CD14-positive monocyte (primary cell): ENCODE results near the gene UBR1. TPM values are rescaled to one million over a fixed set of nuclear protein-coding genes. Genes with fewer than 3 reads are reported as not detected.

Experiments
- DNase-seq, 3 donors: peaks; one replicate each; pipeline ENCODE4 v3.0.0-alpha.2; 2011 to 2022
- H2AFZ ChIP-seq: 2 replicates; pipeline ENCODE4 v1.6.0; 2012; ENCODE audit warnings: mild to moderate bottlenecking, low read depth, low read length, inconsistent platforms; ENCODE audit not compliant: insufficient read depth, poor library complexity, severe bottlenecking
- H3K27ac ChIP-seq, 2 donors: 1 replicate in 1 of 2; 2 replicates in 1 of 2; pipeline ENCODE4 v1.5.1; 2012 to 2013; ENCODE audit warnings: low read length in 2 of 2, control low read depth in 1 of 2, inconsistent platforms in 1 of 2, low read depth in 1 of 2, mild to moderate bottlenecking in 1 of 2
- H3K27me3 ChIP-seq, 2 donors: one replicate each; pipeline versions ENCODE4 v1.6.0 to v1.6.1; 2011 to 2013; ENCODE audit warnings: low read length in 2 of 2; ENCODE audit not compliant: control insufficient read depth in 2 of 2, insufficient read depth in 2 of 2
- H3K36me3 ChIP-seq, 2 donors: replicated peaks in 1 of 2; 1 replicate in 1 of 2; 2 replicates in 1 of 2; pipeline versions ENCODE4 v1.5.1 to v1.6.1; 2012 to 2013; ENCODE audit warnings: low read length in 2 of 2, control low read depth in 1 of 2, inconsistent platforms in 1 of 2, mild to moderate bottlenecking in 1 of 2; ENCODE audit not compliant: insufficient read depth in 2 of 2, control insufficient read depth in 1 of 2
- H3K4me1 ChIP-seq, 2 donors: 1 replicate in 1 of 2; 2 replicates in 1 of 2; pipeline versions ENCODE4 v1.5.1 to v1.6.1; 2012 to 2013; ENCODE audit warnings: low read length in 2 of 2, control low read depth in 1 of 2, inconsistent platforms in 1 of 2, mild to moderate bottlenecking in 1 of 2, moderate library complexity in 1 of 2; ENCODE audit not compliant: insufficient read depth in 2 of 2, control insufficient read depth in 1 of 2
- H3K4me2 ChIP-seq: replicated peaks from 2 replicates; pipeline ENCODE3; 2012; ENCODE audit warnings: low read length, moderate library complexity, mild to moderate bottlenecking; ENCODE audit not compliant: poor library complexity, severe bottlenecking; ENCODE audit errors: extremely low read depth
- H3K4me3 ChIP-seq, 3 experiments: fragments of 200-600 bp in 1 of 3; sonication (generic) in 1 of 3; replicated peaks in 1 of 3; 1 replicate in 2 of 3; 2 replicates in 1 of 3; pipeline ENCODE4 v1.5.1; 2011 to 2013; ENCODE audit warnings: low read length in 3 of 3, mild to moderate bottlenecking in 3 of 3, control low read depth in 2 of 3, low read depth in 2 of 3, inconsistent platforms in 1 of 3, moderate library complexity in 1 of 3
- H3K79me2 ChIP-seq: 2 replicates; pipeline ENCODE4 v1.6.0; 2012; ENCODE audit warnings: mild to moderate bottlenecking, control low read depth, inconsistent platforms, low read length, moderate library complexity; ENCODE audit not compliant: insufficient read depth
- H3K9ac ChIP-seq: 2 replicates; pipeline ENCODE4 v1.6.0; 2017; ENCODE audit warnings: low read length, mild to moderate bottlenecking; ENCODE audit not compliant: insufficient read depth, poor library complexity, severe bottlenecking
- H3K9me3 ChIP-seq, 2 donors: replicated peaks in 1 of 2; 1 replicate in 1 of 2; 2 replicates in 1 of 2; pipeline versions ENCODE4 v1.5.1 to v1.6.1; 2012 to 2013; ENCODE audit warnings: low read length in 2 of 2, control low read depth in 1 of 2; ENCODE audit not compliant: control insufficient read depth in 1 of 2, insufficient read depth in 1 of 2
- H4K20me1 ChIP-seq: 2 replicates; pipeline ENCODE4 v1.6.0; 2012; ENCODE audit warnings: mild to moderate bottlenecking, low read length, control low read depth, moderate library complexity; ENCODE audit not compliant: insufficient read depth
- H3K27ac Mint-ChIP-seq, 7 donors: one replicate each; pipeline ENCODE4 v1.8.0; 2020; ENCODE audit warnings: mild to moderate bottlenecking in 7 of 7, mixed read lengths in 7 of 7, moderate library complexity in 6 of 7, inconsistent platforms in 2 of 7
- H3K27me3 Mint-ChIP-seq, 3 donors: one replicate each; pipeline ENCODE4 v1.8.0; 2021 to 2022; ENCODE audit warnings: low read depth in 3 of 3, mild to moderate bottlenecking in 3 of 3, mixed read lengths in 3 of 3, moderate library complexity in 3 of 3, inconsistent platforms in 1 of 3
- H3K36me3 Mint-ChIP-seq, 2 donors: one replicate each; pipeline ENCODE4 v1.8.0; 2020; ENCODE audit warnings: mixed read lengths in 2 of 2, inconsistent platforms in 1 of 2, mild to moderate bottlenecking in 1 of 2
- H3K4me1 Mint-ChIP-seq: one replicate; pipeline ENCODE4 v1.8.0; 2020; ENCODE audit warnings: mild to moderate bottlenecking, mixed read lengths
- H3K4me3 Mint-ChIP-seq, 2 donors: one replicate each; pipeline ENCODE4 v1.8.0; 2020; ENCODE audit warnings: mild to moderate bottlenecking in 2 of 2, mixed read lengths in 2 of 2, moderate library complexity in 1 of 2
- H3K9me3 Mint-ChIP-seq, 7 donors: one replicate each; pipeline ENCODE4 v1.8.0; 2020 to 2022; ENCODE audit warnings: mixed read lengths in 7 of 7, mild to moderate bottlenecking in 6 of 7, moderate library complexity in 6 of 7, inconsistent platforms in 2 of 7
- WGBS: methylation state at CpG from one replicate; pipeline ENCODE4 v1.1.5; 2013; ENCODE audit warnings: missing lambda C conversion rate; ENCODE audit not compliant: insufficient coverage; 5-methylcytosine and 5-hydroxymethylcytosine counted together
- intact Hi-C, 2 donors: fragments of 100-400 bp; cut with micrococcal nuclease; formaldehyde crosslinking; loops; one replicate each; pipeline versions ENCODE4 v1.15.0 to v1.15.1; 2023
- polyA plus RNA-seq, 3 donors: library from polyadenylated mRNA; depleted of rRNA in 1 of 3; unstranded in 2 of 3; stranded (reverse) in 1 of 3; fragments of 300-500 nt in 2 of 3; fragments of >200 nt in 1 of 3; fragmentation: Illumina TruSeq in 2 of 3; gene quantifications; 1 replicate in 2 of 3; 2 replicates in 1 of 3; pipeline ENCODE4 v1.2.3, GENCODE V29; 2012 to 2021
- TF ChIP-seq, protein P1 (sequence below): fragments of 200-600 bp; IDR thresholded peaks from one replicate; pipeline ENCODE4 v1.8.0; 2022; ENCODE audit warnings: antibody characterized with exemption, mild to moderate bottlenecking

UBR1 gene
- polyA plus RNA-seq, 3 donors, result 5.1 to 7.9 (median 6.3) TPM

DNA sequence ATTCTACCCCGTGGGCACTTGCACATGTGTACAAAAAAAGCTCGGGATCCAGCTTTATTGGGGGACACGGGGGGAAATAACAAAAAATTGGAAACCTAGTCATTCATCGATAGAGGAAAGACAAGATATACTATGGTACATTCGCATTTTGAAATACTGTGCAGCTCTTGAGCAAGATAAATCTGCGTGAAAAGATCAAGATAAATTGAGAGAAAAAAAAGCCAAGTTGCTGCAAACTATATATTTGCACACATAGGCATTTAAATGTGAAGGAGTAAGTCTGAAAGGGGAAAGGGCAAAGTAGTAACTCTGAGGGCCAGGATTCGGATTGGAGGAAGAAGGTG, 620 bp upstream of the UBR1 start:
- TF ChIP-seq, protein P1, sequence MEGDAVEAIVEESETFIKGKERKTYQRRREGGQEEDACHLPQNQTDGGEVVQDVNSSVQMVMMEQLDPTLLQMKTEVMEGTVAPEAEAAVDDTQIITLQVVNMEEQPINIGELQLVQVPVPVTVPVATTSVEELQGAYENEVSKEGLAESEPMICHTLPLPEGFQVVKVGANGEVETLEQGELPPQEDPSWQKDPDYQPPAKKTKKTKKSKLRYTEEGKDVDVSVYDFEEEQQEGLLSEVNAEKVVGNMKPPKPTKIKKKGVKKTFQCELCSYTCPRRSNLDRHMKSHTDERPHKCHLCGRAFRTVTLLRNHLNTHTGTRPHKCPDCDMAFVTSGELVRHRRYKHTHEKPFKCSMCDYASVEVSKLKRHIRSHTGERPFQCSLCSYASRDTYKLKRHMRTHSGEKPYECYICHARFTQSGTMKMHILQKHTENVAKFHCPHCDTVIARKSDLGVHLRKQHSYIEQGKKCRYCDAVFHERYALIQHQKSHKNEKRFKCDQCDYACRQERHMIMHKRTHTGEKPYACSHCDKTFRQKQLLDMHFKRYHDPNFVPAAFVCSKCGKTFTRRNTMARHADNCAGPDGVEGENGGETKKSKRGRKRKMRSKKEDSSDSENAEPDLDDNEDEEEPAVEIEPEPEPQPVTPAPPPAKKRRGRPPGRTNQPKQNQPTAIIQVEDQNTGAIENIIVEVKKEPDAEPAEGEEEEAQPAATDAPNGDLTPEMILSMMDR, result no peak
- peaks cover 35 to 46% of the 10 kb centered on the region in 2 donors for H3K4me1 ChIP-seq
- H2AFZ ChIP-seq, result peak overlapping the region; percentile 92
- no peaks in the 10 kb centered on the region for H3K9me3 ChIP-seq
- no peaks in the 10 kb centered on the region for H4K20me1 ChIP-seq
- no peaks in the 10 kb centered on the region for H3K27me3 Mint-ChIP-seq
- intact Hi-C loops, result loop anchor here (2.0 to 5.0 kb wide), 3 partner anchors 20 to 81 kb away; partner anchors contain the start of gene CCNDBP1 (in 1 of the 2)
- H3K27ac ChIP-seq, result peak overlapping the region; percentile 80 to 96
- H3K4me2 ChIP-seq, result peak overlapping the region; percentile 95
- H3K27me3 ChIP-seq, result no peaks in the 10 kb centered on the region
- peaks cover 45% of the 10 kb centered on the region for H3K79me2 ChIP-seq
- DNase-seq, result no peak
- 0% methylated on average over 1 of the region's 7 CpGs for WGBS
- peaks cover 5 to 15% of the 10 kb centered on the region in 2 donors for H3K36me3 Mint-ChIP-seq
- H3K4me1 Mint-ChIP-seq, result peaks cover 41% of the 10 kb centered on the region
- peaks cover 0 to 2% (median 0%) of the 10 kb centered on the region in 7 donors for H3K9me3 Mint-ChIP-seq
- H3K4me3 ChIP-seq, result peak overlapping the region; percentile 79 to 94 (median 82)
- peaks cover 0 to 6% of the 10 kb centered on the region in 2 donors for H3K36me3 ChIP-seq
- peak overlapping the region; percentile 96 to 99 (median 99) for H3K27ac Mint-ChIP-seq
- peak overlapping the region; percentile 98 for H3K4me3 Mint-ChIP-seq
- peak overlapping the region; percentile 76 for H3K9ac ChIP-seq

DNA sequence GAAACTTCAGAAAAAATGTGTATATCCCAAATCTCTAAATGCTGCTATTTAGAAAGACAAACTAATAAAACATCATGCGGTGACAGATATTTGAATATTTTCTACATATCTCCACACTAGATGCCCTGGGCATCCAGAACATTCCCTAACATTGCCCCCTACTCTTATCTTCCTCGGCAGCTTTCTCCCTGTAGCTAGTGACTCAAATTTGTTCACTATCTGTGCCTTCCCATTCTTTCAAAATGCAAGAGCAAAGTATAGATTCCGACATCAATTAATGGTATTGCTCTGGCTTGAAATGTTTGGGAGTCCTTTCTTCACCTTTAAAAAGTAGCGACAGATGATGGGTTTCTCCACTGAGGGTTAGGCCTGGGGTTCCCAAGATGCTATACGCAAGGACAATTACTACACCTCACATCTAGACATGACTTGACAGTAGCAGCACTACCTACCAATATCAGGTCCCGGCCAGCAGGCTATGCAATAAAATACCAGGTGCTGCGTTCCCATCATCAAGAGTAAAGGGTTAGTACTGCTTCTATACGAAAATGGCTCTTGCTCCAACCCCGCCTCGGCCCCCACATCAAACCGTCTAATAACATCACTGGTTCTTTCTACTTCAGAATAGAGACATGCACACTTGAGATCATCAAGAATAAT, 631 bp downstream of the UBR1 start:
- peaks cover 3 to 18% of the 10 kb centered on the region in 2 donors for H3K36me3 ChIP-seq
- peak overlapping the region; percentile 92 for H2AFZ ChIP-seq
- Mint-ChIP-seq H3K4me3 (peak overlapping the region; percentile 98), H3K27me3 (no peaks in the 10 kb centered on the region), H3K36me3 (peaks cover 16 to 27% of the 10 kb centered on the region in 2 donors), H3K9me3 (peaks cover 0 to 2% (median 0%) of the 10 kb centered on the region in 7 donors), H3K27ac (peak overlapping the region; percentile 96 to 99 (median 99)), H3K4me1 (peaks cover 42% of the 10 kb centered on the region)
- peak overlapping the region; percentile 76 for H3K9ac ChIP-seq
- TF ChIP-seq, protein P1, result no peak
- intact Hi-C loops, result loop anchor here (5.0 kb wide), 2 partner anchors 42 to 82 kb away; partner anchors contain the start of gene CCNDBP1 (in 1 of the 2)
- peaks cover 35 to 46% of the 10 kb centered on the region in 2 donors for H3K4me1 ChIP-seq
- H3K79me2 ChIP-seq, result peaks cover 55% of the 10 kb centered on the region
- H3K4me2 ChIP-seq, result peak overlapping the region; percentile 95
- H3K4me3 ChIP-seq, result peak overlapping the region; percentile 79 to 94 (median 82)
- H3K27me3 ChIP-seq, result no peaks in the 10 kb centered on the region
- H4K20me1 ChIP-seq, result no peaks in the 10 kb centered on the region
- WGBS, result 17% methylated on average over 9 of the region's 11 CpGs
- peak in 1 of 3 donors; percentile 24 for DNase-seq
- H3K9me3 ChIP-seq, result no peaks in the 10 kb centered on the region
- H3K27ac ChIP-seq, result peak overlapping the region; percentile 80 to 96
